ENCODE measurements around the gene SCRN2. TPM values are rescaled to one million over a fixed set of nuclear protein-coding genes. Genes with fewer than 3 reads are reported as not detected.

The SCRN2 gene
- total and polyA plus RNA-seq, 2 of the 13 experiments (the other 11 are each of a cell fraction or from before 2014, with no cell fraction given) = 21.7 to 29.5 TPM

GRCh38 chr17:47837401-47838039 lies 3.6 kb downstream of the SCRN2 start (continued):
- TF ChIP-seq, protein P1, sequence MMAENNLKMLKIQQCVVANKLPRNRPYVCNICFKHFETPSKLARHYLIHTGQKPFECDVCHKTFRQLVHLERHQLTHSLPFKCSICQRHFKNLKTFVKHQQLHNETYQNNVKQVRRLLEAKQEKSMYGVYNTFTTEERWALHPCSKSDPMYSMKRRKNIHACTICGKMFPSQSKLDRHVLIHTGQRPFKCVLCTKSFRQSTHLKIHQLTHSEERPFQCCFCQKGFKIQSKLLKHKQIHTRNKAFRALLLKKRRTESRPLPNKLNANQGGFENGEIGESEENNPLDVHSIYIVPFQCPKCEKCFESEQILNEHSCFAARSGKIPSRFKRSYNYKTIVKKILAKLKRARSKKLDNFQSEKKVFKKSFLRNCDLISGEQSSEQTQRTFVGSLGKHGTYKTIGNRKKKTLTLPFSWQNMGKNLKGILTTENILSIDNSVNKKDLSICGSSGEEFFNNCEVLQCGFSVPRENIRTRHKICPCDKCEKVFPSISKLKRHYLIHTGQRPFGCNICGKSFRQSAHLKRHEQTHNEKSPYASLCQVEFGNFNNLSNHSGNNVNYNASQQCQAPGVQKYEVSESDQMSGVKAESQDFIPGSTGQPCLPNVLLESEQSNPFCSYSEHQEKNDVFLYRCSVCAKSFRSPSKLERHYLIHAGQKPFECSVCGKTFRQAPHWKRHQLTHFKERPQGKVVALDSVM (CRISPR knock-in tag; IDR thresholded peaks at IDR 0.05) = no peak
- TF ChIP-seq FOXA1 (IDR thresholded peaks at IDR 0.05) (no peak), FOXA1 (CRISPR knock-in tag; IDR thresholded peaks at IDR 0.05) (peak; percentile 17; the same call in 1 of the 2 replicates), SAFB2 (CRISPR knock-in tag; IDR thresholded peaks at IDR 0.05; ENCODE audit: borderline replicate concordance, low read depth) (0 out of 2 replicates have a peak, but pooled peaks have one; percentile 48), HMGXB3 (CRISPR knock-in tag; IDR thresholded peaks at IDR 0.05; ENCODE audit: borderline replicate concordance) (no peak), AGO2 (optimal IDR thresholded peaks at IDR 0.05; ENCODE audit: low read depth, low read length) (no peak), TAF1 (CRISPR knock-in tag; IDR thresholded peaks at IDR 0.05) (no peak), GLMP (CRISPR knock-in tag; IDR thresholded peaks at IDR 0.05; ENCODE audit: borderline replicate concordance) (no peak), ZNF891 (CRISPR knock-in tag; IDR thresholded peaks at IDR 0.05) (no peak), PRDM15 (CRISPR knock-in tag; IDR thresholded peaks at IDR 0.05) (no peak), ZNF558 (CRISPR knock-in tag; IDR thresholded peaks at IDR 0.05; ENCODE audit: borderline replicate concordance) (no peak), ZNF207 (IDR thresholded peaks at IDR 0.05; ENCODE audit: borderline replicate concordance) (no peak)
- TF ChIP-seq, protein P2, sequence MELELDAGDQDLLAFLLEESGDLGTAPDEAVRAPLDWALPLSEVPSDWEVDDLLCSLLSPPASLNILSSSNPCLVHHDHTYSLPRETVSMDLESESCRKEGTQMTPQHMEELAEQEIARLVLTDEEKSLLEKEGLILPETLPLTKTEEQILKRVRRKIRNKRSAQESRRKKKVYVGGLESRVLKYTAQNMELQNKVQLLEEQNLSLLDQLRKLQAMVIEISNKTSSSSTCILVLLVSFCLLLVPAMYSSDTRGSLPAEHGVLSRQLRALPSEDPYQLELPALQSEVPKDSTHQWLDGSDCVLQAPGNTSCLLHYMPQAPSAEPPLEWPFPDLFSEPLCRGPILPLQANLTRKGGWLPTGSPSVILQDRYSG (CRISPR knock-in tag; IDR thresholded peaks at IDR 0.05) = no peak
- TF ChIP-seq, protein P3, sequence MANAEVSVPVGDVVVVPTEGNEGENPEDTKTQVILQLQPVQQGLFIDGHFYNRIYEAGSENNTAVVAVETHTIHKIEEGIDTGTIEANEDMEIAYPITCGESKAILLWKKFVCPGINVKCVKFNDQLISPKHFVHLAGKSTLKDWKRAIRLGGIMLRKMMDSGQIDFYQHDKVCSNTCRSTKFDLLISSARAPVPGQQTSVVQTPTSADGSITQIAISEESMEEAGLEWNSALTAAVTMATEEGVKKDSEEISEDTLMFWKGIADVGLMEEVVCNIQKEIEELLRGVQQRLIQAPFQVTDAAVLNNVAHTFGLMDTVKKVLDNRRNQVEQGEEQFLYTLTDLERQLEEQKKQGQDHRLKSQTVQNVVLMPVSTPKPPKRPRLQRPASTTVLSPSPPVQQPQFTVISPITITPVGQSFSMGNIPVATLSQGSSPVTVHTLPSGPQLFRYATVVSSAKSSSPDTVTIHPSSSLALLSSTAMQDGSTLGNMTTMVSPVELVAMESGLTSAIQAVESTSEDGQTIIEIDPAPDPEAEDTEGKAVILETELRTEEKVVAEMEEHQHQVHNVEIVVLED (CRISPR knock-in tag; IDR thresholded peaks at IDR 0.05; ENCODE audit: borderline replicate concordance) = no peak

Data from HepG2 (cell line).